ENCODE data around the gene RAD51B. TPM values are rescaled to one million over a fixed set of nuclear protein-coding genes. Genes with fewer than 3 reads are reported as not detected.

The RAD51B gene
- total and polyA plus RNA-seq, 3 donors from 2014 or later: 5.5 to 22.5 (median 19.1) TPM

DNA sequence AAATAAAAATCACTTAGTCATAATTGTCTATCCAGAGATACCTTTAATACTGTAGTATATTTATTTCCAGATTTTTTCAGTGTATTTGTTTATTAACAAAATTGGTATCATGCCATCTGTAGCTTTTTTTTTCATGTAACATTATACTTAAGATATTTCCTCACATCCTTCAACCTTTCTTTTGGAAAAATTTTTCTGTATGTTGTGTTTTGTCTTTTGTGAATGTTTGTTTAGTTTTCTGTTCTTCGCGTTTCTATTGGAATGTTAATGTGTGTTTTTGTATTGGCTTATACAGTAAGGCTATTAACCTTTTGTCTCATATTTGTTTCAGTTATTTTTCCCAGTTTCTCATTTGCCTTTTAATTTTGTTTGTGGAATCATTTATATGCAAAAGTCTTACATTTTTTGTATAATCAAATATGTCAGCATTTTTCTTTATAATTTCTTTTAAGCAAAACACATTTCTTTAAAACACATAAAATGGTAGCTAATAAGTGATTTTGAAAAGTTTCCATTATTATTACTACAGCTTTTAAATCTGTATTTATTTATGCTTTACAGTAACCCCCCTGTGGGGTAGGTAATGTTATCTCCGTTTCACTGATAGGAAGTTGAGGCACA is 433.7 kb downstream of the RAD51B start:
- Histone ChIP-seq H3K4me1 (peaks cover 25% of the 10 kb centered on the region), H3K36me3 (ENCODE audit: low read depth, missing control alignments) (no peaks in the 10 kb centered on the region), H3K9me3 (no peaks in the 10 kb centered on the region), H3K27ac (no peak overlapping the region), H3K27me3 (no peaks in the 10 kb centered on the region), H3K4me3 (no peak overlapping the region)
- TF ChIP-seq, protein P1, sequence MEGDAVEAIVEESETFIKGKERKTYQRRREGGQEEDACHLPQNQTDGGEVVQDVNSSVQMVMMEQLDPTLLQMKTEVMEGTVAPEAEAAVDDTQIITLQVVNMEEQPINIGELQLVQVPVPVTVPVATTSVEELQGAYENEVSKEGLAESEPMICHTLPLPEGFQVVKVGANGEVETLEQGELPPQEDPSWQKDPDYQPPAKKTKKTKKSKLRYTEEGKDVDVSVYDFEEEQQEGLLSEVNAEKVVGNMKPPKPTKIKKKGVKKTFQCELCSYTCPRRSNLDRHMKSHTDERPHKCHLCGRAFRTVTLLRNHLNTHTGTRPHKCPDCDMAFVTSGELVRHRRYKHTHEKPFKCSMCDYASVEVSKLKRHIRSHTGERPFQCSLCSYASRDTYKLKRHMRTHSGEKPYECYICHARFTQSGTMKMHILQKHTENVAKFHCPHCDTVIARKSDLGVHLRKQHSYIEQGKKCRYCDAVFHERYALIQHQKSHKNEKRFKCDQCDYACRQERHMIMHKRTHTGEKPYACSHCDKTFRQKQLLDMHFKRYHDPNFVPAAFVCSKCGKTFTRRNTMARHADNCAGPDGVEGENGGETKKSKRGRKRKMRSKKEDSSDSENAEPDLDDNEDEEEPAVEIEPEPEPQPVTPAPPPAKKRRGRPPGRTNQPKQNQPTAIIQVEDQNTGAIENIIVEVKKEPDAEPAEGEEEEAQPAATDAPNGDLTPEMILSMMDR (IDR thresholded peaks at IDR 0.05): no peak
- TF ChIP-seq POLR2A (IDR thresholded peaks at IDR 0.05): no peak
- 61 to 64% methylated on average over 3 of the region's 3 CpGs for WGBS, 2 donors
- intact Hi-C loops (cut with DNase I; ENCODE audit: low total_unique reads): no loop called here
- no peak for DNase-seq

- DNase-seq: no peak
- peaks cover 19% of the 10 kb centered on the region for H3K4me1 ChIP-seq
- intact Hi-C loops (cut with DNase I; ENCODE audit: low total_unique reads): no loop called here
- no peaks in the 10 kb centered on the region for H3K9me3 ChIP-seq
- no peaks in the 10 kb centered on the region for H3K27me3 ChIP-seq
- H3K36me3 ChIP-seq (ENCODE audit: low read depth, missing control alignments): no peaks in the 10 kb centered on the region
- no peak overlapping the region for H3K27ac ChIP-seq
- 52 to 59% methylated on average over 2 of the region's 2 CpGs for WGBS, 2 donors
- no peak overlapping the region for H3K4me3 ChIP-seq
- no peak for TF ChIP-seq POLR2A (IDR thresholded peaks at IDR 0.05)
- TF ChIP-seq, protein P1 (IDR thresholded peaks at IDR 0.05): no peak
These were observed 434.4 kb downstream of the RAD51B start for GRCh38 chr14:68253878-68254528.

DNA sequence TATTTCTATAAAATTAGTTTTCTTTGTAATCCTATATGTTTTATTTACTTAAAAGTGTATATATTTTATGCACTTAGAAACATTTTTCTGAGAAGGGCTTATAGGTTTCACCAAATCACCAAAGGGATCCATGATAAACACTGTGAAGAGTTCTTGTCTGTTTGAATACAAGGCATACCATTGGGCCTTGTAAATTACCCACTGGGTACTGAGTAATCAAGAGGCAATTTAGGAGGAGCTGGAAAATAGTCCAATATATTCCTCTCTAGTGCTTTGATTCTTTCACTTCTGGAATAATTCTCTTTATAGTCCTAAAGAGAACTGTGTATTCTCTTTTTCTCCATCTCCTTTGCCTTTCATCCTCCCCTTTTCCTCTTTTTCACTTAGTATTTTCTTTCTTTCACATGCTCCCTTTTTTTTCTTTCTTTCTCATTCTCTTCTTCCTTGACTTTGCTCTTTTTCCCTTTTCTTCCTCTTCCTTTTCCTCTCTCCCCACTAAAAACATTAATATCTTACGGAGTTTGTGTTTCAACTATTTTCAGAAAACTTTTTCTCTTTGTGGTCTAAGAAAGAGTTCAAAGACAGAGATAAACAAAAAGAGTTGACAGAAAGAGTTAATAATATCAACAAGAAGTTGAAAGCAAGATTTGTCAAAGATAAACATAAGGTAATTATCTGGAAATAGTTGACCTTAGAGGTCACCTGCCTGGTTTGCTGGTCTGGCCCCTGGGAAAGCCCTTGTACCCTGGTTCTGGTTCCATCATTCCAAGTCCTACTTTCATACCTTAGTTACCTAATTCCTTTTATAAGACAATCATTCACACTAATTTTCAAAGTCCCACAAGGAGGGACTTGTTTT is 435.3 kb downstream of the RAD51B start:
- no peak for DNase-seq
- H3K4me1 ChIP-seq: peaks cover 17% of the 10 kb centered on the region
- WGBS, 2 donors: 91 to 100% methylated on average over 1 of the region's 1 CpG
- H3K4me3 ChIP-seq: no peak overlapping the region
- intact Hi-C loops (cut with DNase I; ENCODE audit: low total_unique reads): no loop called here
- H3K27ac ChIP-seq: no peak overlapping the region
- no peaks in the 10 kb centered on the region for H3K9me3 ChIP-seq
- H3K36me3 ChIP-seq (ENCODE audit: low read depth, missing control alignments): no peaks in the 10 kb centered on the region
- no peak for TF ChIP-seq POLR2A (IDR thresholded peaks at IDR 0.05)
- TF ChIP-seq, protein P1 (IDR thresholded peaks at IDR 0.05): no peak
- H3K27me3 ChIP-seq: no peaks in the 10 kb centered on the region

- no peak for TF ChIP-seq POLR2A (IDR thresholded peaks at IDR 0.05)
- TF ChIP-seq, protein P1 (IDR thresholded peaks at IDR 0.05): no peak
- DNase-seq: no peak
- Histone ChIP-seq H3K4me3 (no peak overlapping the region), H3K36me3 (ENCODE audit: low read depth, missing control alignments) (no peaks in the 10 kb centered on the region), H3K9me3 (no peaks in the 10 kb centered on the region), H3K27me3 (no peaks in the 10 kb centered on the region), H3K4me1 (peaks cover 8% of the 10 kb centered on the region), H3K27ac (no peak overlapping the region)
- intact Hi-C loops (cut with DNase I; ENCODE audit: low total_unique reads): no loop called here
- WGBS, 2 donors: 88 to 94% methylated on average over 1 of the region's 1 CpG
These were observed 436.2 kb downstream of the RAD51B start for GRCh38 chr14:68255693-68256178.
